ENCODE data around the gene SLC35F1.

Gene SLC35F1

GRCh38 chr6:118280210-118280609 lies 373.1 kb downstream of the SLC35F1 start:
- no peak for DNase-seq (ENCODE audit: low spot score)

- DNase-seq (ENCODE audit: low spot score), result no peak
These were observed 374.2 kb downstream of the SLC35F1 start for GRCh38 chr6:118281291-118281690.

GRCh38 chr6:118283766-118284165 lies 376.7 kb downstream of the SLC35F1 start:
- peak; percentile 62 for DNase-seq (ENCODE audit: low spot score)

GRCh38 chr6:118284736-118285360 lies 377.8 kb downstream of the SLC35F1 start:
- DNase-seq (ENCODE audit: low spot score), result no peak

- no peak for DNase-seq (ENCODE audit: low spot score)
These were observed 378.7 kb downstream of the SLC35F1 start for GRCh38 chr6:118285791-118286190.

GRCh38 chr6:118288355-118289124 lies 381.5 kb downstream of the SLC35F1 start:
- DNase-seq (ENCODE audit: low spot score), result no peak

- DNase-seq (ENCODE audit: low spot score), result no peak
These were observed 385.5 kb downstream of the SLC35F1 start for GRCh38 chr6:118292558-118292957.

GRCh38 chr6:118294906-118295305 lies 387.8 kb downstream of the SLC35F1 start:
- no peak for DNase-seq (ENCODE audit: low spot score)

- no peak for DNase-seq (ENCODE audit: low spot score)
These were observed 388.3 kb downstream of the SLC35F1 start for GRCh38 chr6:118295336-118295735.

GRCh38 chr6:118296129-118296901 lies 389.3 kb downstream of the SLC35F1 start:
- no peak for DNase-seq (ENCODE audit: low spot score)

GRCh38 chr6:118297821-118298220 lies 390.8 kb downstream of the SLC35F1 start:
- no peak for DNase-seq (ENCODE audit: low spot score)

GRCh38 chr6:118298476-118299427 lies 391.7 kb downstream of the SLC35F1 start:
- DNase-seq (ENCODE audit: low spot score), result no peak

GRCh38 chr6:118299457-118299856 lies 392.4 kb downstream of the SLC35F1 start:
- no peak for DNase-seq (ENCODE audit: low spot score)

- no peak for DNase-seq (ENCODE audit: low spot score)
These were observed 397.3 kb downstream of the SLC35F1 start for GRCh38 chr6:118304321-118304720.

GRCh38 chr6:118305081-118305480 lies 398.0 kb downstream of the SLC35F1 start:
- no peak for DNase-seq (ENCODE audit: low spot score)

GRCh38 chr6:118306392-118307238 lies 399.6 kb downstream of the SLC35F1 start:
- no peak for DNase-seq (ENCODE audit: low spot score)

- no peak for DNase-seq (ENCODE audit: low spot score)
These were observed 400.5 kb downstream of the SLC35F1 start for GRCh38 chr6:118307581-118307980.

GRCh38 chr6:118309337-118310093 lies 402.5 kb downstream of the SLC35F1 start:
- no peak for DNase-seq (ENCODE audit: low spot score)

GRCh38 chr6:118313208-118313607 lies 406.1 kb downstream of the SLC35F1 start:
- DNase-seq (ENCODE audit: low spot score), result no peak

GRCh38 chr6:118313762-118314161 lies 406.7 kb downstream of the SLC35F1 start:
- DNase-seq (ENCODE audit: low spot score), result no peak
